Upper lobe of left lung (tissue), 4 donors: Measurements from ENCODE around the gene VPS29.

Experiments
- EP300 ChIP-seq, 4 donors: sonication (generic); formaldehyde crosslinking; IDR thresholded peaks; one replicate each; pipeline ENCODE4 v1.5.1; 2017; ENCODE audit warnings: antibody characterized with exemption in 4 of 4, control low read depth in 2 of 4
- POLR2A ChIP-seq, 4 donors: fragments of 450-650 bp; IDR thresholded peaks; one replicate each; pipeline ENCODE4 v1.5.1; 2016 to 2017; ENCODE audit warnings: antibody characterized with exemption in 4 of 4, mild to moderate bottlenecking in 2 of 4
- POLR2AphosphoS5 ChIP-seq, 2 donors: sonication (generic); formaldehyde crosslinking; IDR thresholded peaks; one replicate each; pipeline ENCODE4 v1.5.1; 2017; ENCODE audit warnings: antibody characterized with exemption in 2 of 2
- TF ChIP-seq, protein P1 (sequence below), 6 experiments: fragments of 450-650 bp in 4 of 6; fragments of 200-600 bp in 2 of 6; sonication (generic) in 2 of 6; IDR thresholded peaks; one replicate each; pipeline ENCODE4 v1.5.1; 2016 to 2019; ENCODE audit warnings: antibody characterized with exemption in 6 of 6

DNA sequence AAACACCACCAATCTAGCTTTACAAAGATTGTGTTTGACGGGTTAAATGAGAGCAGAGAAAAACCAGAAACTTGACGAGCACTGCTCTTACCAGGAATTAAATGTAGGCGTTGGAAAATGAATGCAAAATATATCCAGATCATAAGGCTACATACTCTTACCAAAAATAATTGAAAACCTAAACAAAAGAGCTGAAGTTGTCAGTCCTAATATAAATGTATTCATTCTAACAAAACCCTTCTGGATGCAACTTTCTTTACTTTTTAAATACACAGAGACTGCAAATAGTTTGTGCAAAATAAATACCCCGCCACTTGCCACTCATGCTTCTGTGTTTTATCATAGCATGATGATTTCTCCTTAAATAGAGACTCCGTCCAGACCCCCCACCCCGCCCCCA lies 32.9 kb upstream of the VPS29 start:
- TF ChIP-seq, protein P1, sequence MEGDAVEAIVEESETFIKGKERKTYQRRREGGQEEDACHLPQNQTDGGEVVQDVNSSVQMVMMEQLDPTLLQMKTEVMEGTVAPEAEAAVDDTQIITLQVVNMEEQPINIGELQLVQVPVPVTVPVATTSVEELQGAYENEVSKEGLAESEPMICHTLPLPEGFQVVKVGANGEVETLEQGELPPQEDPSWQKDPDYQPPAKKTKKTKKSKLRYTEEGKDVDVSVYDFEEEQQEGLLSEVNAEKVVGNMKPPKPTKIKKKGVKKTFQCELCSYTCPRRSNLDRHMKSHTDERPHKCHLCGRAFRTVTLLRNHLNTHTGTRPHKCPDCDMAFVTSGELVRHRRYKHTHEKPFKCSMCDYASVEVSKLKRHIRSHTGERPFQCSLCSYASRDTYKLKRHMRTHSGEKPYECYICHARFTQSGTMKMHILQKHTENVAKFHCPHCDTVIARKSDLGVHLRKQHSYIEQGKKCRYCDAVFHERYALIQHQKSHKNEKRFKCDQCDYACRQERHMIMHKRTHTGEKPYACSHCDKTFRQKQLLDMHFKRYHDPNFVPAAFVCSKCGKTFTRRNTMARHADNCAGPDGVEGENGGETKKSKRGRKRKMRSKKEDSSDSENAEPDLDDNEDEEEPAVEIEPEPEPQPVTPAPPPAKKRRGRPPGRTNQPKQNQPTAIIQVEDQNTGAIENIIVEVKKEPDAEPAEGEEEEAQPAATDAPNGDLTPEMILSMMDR (IDR thresholded peaks at IDR 0.05) = no peak
- TF ChIP-seq POLR2A (IDR thresholded peaks at IDR 0.05) = no peak
- TF ChIP-seq EP300 (IDR thresholded peaks at IDR 0.05) = no peak
- TF ChIP-seq POLR2AphosphoS5 (IDR thresholded peaks at IDR 0.05) = no peak
